Endodermal cell (in vitro differentiated cells): ENCODE data around the gene VSX2. TPM values are rescaled to one million over a fixed set of nuclear protein-coding genes. Genes with fewer than 3 reads are reported as not detected.

Experiments
- DNase-seq: peaks from one replicate; pipeline ENCODE4 v3.0.0-alpha.2; 2017
- H3K27ac ChIP-seq: 2 replicates; pipeline ENCODE4 v1.5.1; 2013; ENCODE audit warnings: mild to moderate bottlenecking, low read depth, low read length, moderate library complexity
- H3K27me3 ChIP-seq: 2 replicates; pipeline ENCODE4 v1.6.1; 2013; ENCODE audit warnings: mild to moderate bottlenecking, low read length, moderate library complexity; ENCODE audit not compliant: insufficient read depth, control insufficient read depth, poor library complexity, severe bottlenecking
- H3K36me3 ChIP-seq: 2 replicates; pipeline ENCODE4 v1.7.0; 2013; ENCODE audit warnings: mild to moderate bottlenecking, low read length, moderate library complexity; ENCODE audit not compliant: control insufficient read depth, insufficient read depth
- H3K4me1 ChIP-seq: one replicate; pipeline ENCODE4 v1.7.0; 2013; ENCODE audit warnings: low read length; ENCODE audit not compliant: control insufficient read depth, insufficient read depth
- H3K4me3 ChIP-seq: 2 replicates; pipeline ENCODE4 v1.5.1; 2013; ENCODE audit warnings: mild to moderate bottlenecking, low read length, moderate library complexity
- H3K9ac ChIP-seq: 2 replicates; pipeline ENCODE4 v1.6.1; 2013; ENCODE audit warnings: mild to moderate bottlenecking, low read length, moderate library complexity; ENCODE audit not compliant: poor library complexity, severe bottlenecking; ENCODE audit errors: extremely low read depth
- H3K9me3 ChIP-seq: 2 replicates; pipeline ENCODE4 v1.6.1; 2013; ENCODE audit warnings: mild to moderate bottlenecking, low read length, moderate library complexity; ENCODE audit not compliant: control insufficient read depth
- H3K27ac Mint-ChIP-seq: 2 replicates; pipeline ENCODE4 v1.8.0; 2020; ENCODE audit warnings: mixed read lengths
- H3K27me3 Mint-ChIP-seq: 2 replicates; pipeline ENCODE4 v1.8.0; 2021; ENCODE audit warnings: mild to moderate bottlenecking, mixed read lengths; ENCODE audit not compliant: insufficient read depth
- H3K36me3 Mint-ChIP-seq: 2 replicates; pipeline ENCODE4 v1.8.0; 2020; ENCODE audit warnings: low read depth, mixed read lengths
- H3K4me1 Mint-ChIP-seq: 2 replicates; pipeline ENCODE4 v1.8.0; 2020; ENCODE audit warnings: mixed read lengths
- H3K4me3 Mint-ChIP-seq: 2 replicates; pipeline ENCODE4 v1.8.0; 2020; ENCODE audit warnings: mild to moderate bottlenecking, moderate library complexity, mixed read lengths
- H3K9me3 Mint-ChIP-seq: 2 replicates; pipeline ENCODE4 v1.8.0; 2020; ENCODE audit warnings: mild to moderate bottlenecking, mixed read lengths
- whole genome bisulfite sequencing, 2 experiments: methylation state at CpG; one replicate each; pipeline versions ENCODE4 v1.1.5 to v1.1.7; 2013; ENCODE audit warnings: missing lambda C conversion rate in 2 of 2, mixed read lengths in 1 of 2; ENCODE audit not compliant: insufficient coverage in 1 of 2, insufficient read length in 1 of 2; 5-methylcytosine and 5-hydroxymethylcytosine counted together
- total RNA-seq, 2 donors: library from RNA; stranded (reverse); fragmentation: NEBNext Ultra II Directional in 1 of 2; extraction: Animal tissue kit (Norgen Biotek cat#: 25700) in 1 of 2; gene quantifications; 2 replicates in 1 of 2; 3 replicates in 1 of 2; pipeline ENCODE4 v1.2.1, GENCODE V29; 2021
- TF ChIP-seq, protein P1 (sequence below): fragments of 200-600 bp; sonication (generic); conservative IDR thresholded peaks from 2 replicates; pipeline ENCODE4 v1.5.0; 2021; ENCODE audit warnings: antibody characterized with exemption, mild to moderate bottlenecking

VSX2 gene
- total RNA-seq, 2 donors from 2014 or later = not detected

DNA sequence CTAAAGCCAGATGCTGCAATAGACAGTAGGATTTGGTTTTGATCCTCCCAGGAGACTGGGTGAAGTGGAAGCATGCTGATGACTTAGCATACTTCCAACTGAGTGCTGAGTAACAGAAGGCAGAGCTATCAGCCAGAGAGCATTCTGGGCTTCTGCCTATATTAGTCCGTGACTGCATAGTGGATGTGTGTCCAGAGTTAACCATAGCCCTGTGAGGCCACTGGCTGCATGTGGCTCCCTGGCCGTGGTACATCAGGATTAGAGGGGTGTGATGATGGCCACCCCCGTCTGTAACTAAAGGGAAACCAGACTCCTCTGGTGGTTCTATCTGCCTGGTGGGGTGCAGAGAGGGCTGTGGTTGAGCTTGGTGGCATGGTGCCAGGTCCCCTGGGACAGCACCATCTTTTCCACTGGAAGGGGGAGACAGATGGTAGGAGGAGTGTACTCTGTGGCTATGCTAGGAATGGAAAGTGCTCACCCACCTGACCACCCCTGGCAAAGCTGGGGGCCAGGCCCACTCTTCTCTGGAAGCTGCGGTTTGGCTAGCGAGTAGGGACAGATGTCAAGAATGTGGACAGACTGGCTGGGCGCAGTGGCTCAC is 36.1 kb downstream of the VSX2 start:
- H3K27ac ChIP-seq = no peak overlapping the region
- TF ChIP-seq, protein P1, sequence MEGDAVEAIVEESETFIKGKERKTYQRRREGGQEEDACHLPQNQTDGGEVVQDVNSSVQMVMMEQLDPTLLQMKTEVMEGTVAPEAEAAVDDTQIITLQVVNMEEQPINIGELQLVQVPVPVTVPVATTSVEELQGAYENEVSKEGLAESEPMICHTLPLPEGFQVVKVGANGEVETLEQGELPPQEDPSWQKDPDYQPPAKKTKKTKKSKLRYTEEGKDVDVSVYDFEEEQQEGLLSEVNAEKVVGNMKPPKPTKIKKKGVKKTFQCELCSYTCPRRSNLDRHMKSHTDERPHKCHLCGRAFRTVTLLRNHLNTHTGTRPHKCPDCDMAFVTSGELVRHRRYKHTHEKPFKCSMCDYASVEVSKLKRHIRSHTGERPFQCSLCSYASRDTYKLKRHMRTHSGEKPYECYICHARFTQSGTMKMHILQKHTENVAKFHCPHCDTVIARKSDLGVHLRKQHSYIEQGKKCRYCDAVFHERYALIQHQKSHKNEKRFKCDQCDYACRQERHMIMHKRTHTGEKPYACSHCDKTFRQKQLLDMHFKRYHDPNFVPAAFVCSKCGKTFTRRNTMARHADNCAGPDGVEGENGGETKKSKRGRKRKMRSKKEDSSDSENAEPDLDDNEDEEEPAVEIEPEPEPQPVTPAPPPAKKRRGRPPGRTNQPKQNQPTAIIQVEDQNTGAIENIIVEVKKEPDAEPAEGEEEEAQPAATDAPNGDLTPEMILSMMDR = no peak
- no peaks in the 10 kb centered on the region for H3K27me3 ChIP-seq
- no peaks in the 10 kb centered on the region for H3K36me3 ChIP-seq
- 86 to 94% methylated on average over 4 to 6 of the region's 6 CpGs for WGBS, 2 experiments
- no peak overlapping the region for H3K9ac ChIP-seq
- no peak overlapping the region for H3K4me3 Mint-ChIP-seq
- no peak for DNase-seq
- H3K27me3 Mint-ChIP-seq = no peaks in the 10 kb centered on the region
- H3K4me1 ChIP-seq = no peaks in the 10 kb centered on the region
- no peaks in the 10 kb centered on the region for H3K4me1 Mint-ChIP-seq
- H3K9me3 Mint-ChIP-seq = no peaks in the 10 kb centered on the region
- no peaks in the 10 kb centered on the region for H3K9me3 ChIP-seq
- peaks cover 5% of the 10 kb centered on the region for H3K36me3 Mint-ChIP-seq
- no peak overlapping the region for H3K27ac Mint-ChIP-seq
- H3K4me3 ChIP-seq = no peak overlapping the region

DNA sequence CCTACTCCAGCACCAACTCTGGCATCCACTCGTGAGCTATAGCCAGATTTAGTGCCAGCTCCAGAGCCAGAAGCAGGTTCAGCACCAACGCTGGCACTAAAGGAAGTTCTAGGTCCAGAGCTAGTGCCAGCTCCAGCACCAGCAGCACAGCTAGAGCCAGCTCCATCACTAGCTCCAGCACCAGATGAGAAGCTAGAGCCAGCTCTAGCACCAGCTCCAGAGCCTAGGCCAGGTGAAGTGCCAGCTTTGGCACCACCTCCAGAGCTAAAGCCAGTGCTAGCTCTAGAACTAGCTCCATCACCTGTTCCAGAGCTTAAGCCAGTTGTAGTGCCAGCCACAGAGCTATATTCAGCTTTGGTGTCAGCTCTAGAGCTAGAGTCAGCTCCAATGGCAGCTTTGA is 38.8 kb downstream of the VSX2 start:
- WGBS, 2 experiments = 90% methylated on average over 2 of the region's 2 CpGs
- H3K4me3 Mint-ChIP-seq = no peak overlapping the region

DNA sequence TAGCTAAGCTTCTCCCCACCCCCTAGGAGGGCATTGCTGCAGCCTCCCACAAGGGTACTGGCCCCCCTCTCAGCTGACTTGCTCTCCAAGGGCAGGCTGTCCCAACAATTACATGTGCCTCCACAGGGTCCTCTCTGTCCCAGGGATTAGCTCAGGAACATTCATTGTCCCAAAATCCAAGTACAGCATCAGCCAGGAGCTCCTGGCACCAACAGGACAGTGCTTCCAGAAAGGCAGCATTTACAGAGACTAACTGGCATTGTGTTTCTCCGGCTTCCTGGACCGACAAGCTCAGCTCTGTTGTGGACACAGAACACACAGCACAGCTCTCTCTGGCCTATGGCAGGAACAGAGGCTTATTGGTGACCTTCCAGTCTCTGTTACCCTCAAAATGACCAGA is 41.8 kb downstream of the VSX2 start:
- peaks cover 31% of the 10 kb centered on the region for H3K36me3 ChIP-seq
- TF ChIP-seq, protein P1 = no peak
- H3K4me3 ChIP-seq = no peak overlapping the region
- WGBS, 2 experiments = 80 to 95% methylated on average over 2 of the region's 2 CpGs
- Mint-ChIP-seq H3K4me3 (no peak overlapping the region), H3K27me3 (no peaks in the 10 kb centered on the region), H3K9me3 (peaks cover 4% of the 10 kb centered on the region), H3K36me3 (peaks cover 35% of the 10 kb centered on the region), H3K4me1 (no peaks in the 10 kb centered on the region), H3K27ac (no peak overlapping the region)
- H3K9me3 ChIP-seq = no peaks in the 10 kb centered on the region
- DNase-seq = no peak
- H3K27me3 ChIP-seq = no peaks in the 10 kb centered on the region
- no peak overlapping the region for H3K9ac ChIP-seq
- no peaks in the 10 kb centered on the region for H3K4me1 ChIP-seq
- no peak overlapping the region for H3K27ac ChIP-seq

More for the DNA sequence above, 38.8 kb downstream of the VSX2 start:
- no peaks in the 10 kb centered on the region for H3K27me3 ChIP-seq
- Mint-ChIP-seq H3K36me3 (peaks cover 18% of the 10 kb centered on the region), H3K27ac (no peak overlapping the region), H3K9me3 (peaks cover 4% of the 10 kb centered on the region), H3K4me1 (no peaks in the 10 kb centered on the region), H3K27me3 (no peaks in the 10 kb centered on the region)
- H3K27ac ChIP-seq = no peak overlapping the region
- no peak overlapping the region for H3K4me3 ChIP-seq
- H3K4me1 ChIP-seq = no peaks in the 10 kb centered on the region
- no peak for DNase-seq
- peaks cover 7% of the 10 kb centered on the region for H3K36me3 ChIP-seq
- TF ChIP-seq, protein P1 = no peak
- no peak overlapping the region for H3K9ac ChIP-seq
- no peaks in the 10 kb centered on the region for H3K9me3 ChIP-seq
